Liver (tissue), 9 donors: Measurements from ENCODE around the gene INPP4A. TPM values are rescaled to one million over a fixed set of nuclear protein-coding genes. Genes with fewer than 3 reads are reported as not detected.

Experiments used
- DNase-seq: peaks from one replicate; pipeline ENCODE4 v3.0.0-alpha.2; 2017; ENCODE audit warnings: low spot score
- H3K27ac ChIP-seq, 2 donors: one replicate each; pipeline ENCODE4 v1.7.0; 2013; ENCODE audit warnings: inconsistent platforms in 2 of 2, low read length in 2 of 2, control low read depth in 1 of 2, low read depth in 1 of 2, mild to moderate bottlenecking in 1 of 2
- H3K27me3 ChIP-seq, 4 donors: one replicate each; pipeline versions ENCODE4 v1.6.1 to v1.7.0; 2013; ENCODE audit warnings: low read length in 3 of 4, inconsistent platforms in 1 of 4, mild to moderate bottlenecking in 1 of 4, moderate library complexity in 1 of 4; ENCODE audit not compliant: control insufficient read depth in 4 of 4, insufficient read depth in 4 of 4
- H3K36me3 ChIP-seq, 4 donors: one replicate each; pipeline versions ENCODE4 v1.6.1 to v1.7.0; 2013; ENCODE audit warnings: low read length in 3 of 4, mild to moderate bottlenecking in 3 of 4, low read depth in 1 of 4, moderate library complexity in 1 of 4; ENCODE audit not compliant: control insufficient read depth in 4 of 4, insufficient read depth in 3 of 4
- H3K4me1 ChIP-seq, 4 donors: one replicate each; pipeline versions ENCODE4 v1.6.1 to v1.7.0; 2013; ENCODE audit warnings: low read length in 3 of 4, mild to moderate bottlenecking in 3 of 4, moderate library complexity in 1 of 4; ENCODE audit not compliant: control insufficient read depth in 4 of 4, insufficient read depth in 4 of 4
- H3K4me3 ChIP-seq, 3 donors: one replicate each; pipeline versions ENCODE4 v1.6.1 to v1.7.0; 2013; ENCODE audit warnings: low read length in 3 of 3, control low read depth in 1 of 3, low read depth in 1 of 3, mild to moderate bottlenecking in 1 of 3
- H3K9ac ChIP-seq, 2 donors: one replicate each; pipeline ENCODE4 v1.7.0; 2013; ENCODE audit warnings: low read length in 2 of 2, mild to moderate bottlenecking in 2 of 2, moderate library complexity in 2 of 2, control low read depth in 1 of 2, low read depth in 1 of 2
- H3K9me3 ChIP-seq, 4 donors: one replicate each; pipeline versions ENCODE4 v1.6.1 to v1.7.0; 2013; ENCODE audit warnings: low read length in 3 of 4; ENCODE audit not compliant: control insufficient read depth in 4 of 4
- ATF3 ChIP-seq: IDR thresholded peaks from 2 replicates; pipeline ENCODE4 v1.6.1; 2016; ENCODE audit warnings: antibody characterized with exemption
- CTCF ChIP-seq: fragments of 150-350 bp; IDR thresholded peaks from 2 replicates; pipeline ENCODE4 v1.5.1; 2017; ENCODE audit warnings: improper control_type of control experiment, low read depth, low read length; ENCODE audit not compliant: missing input control
- EGR1 ChIP-seq, 2 donors: IDR thresholded peaks; 2 replicates each; pipeline ENCODE4 v1.6.1; 2016 to 2018; ENCODE audit warnings: antibody characterized with exemption in 2 of 2, low read depth in 2 of 2
- FOXA1 ChIP-seq: IDR thresholded peaks from 2 replicates; pipeline ENCODE4 v1.6.1; 2016; ENCODE audit warnings: antibody characterized with exemption
- FOXA2 ChIP-seq: IDR thresholded peaks from 2 replicates; pipeline ENCODE4 v1.6.1; 2016; ENCODE audit warnings: antibody characterized with exemption
- GABPA ChIP-seq, 2 donors: IDR thresholded peaks in 1 of 2; conservative IDR thresholded peaks in 1 of 2; 2 replicates each; pipeline ENCODE4 v1.6.1; 2016; ENCODE audit warnings: antibody characterized with exemption in 2 of 2, mild to moderate bottlenecking in 1 of 2, moderate library complexity in 1 of 2
- HNF4A ChIP-seq, 2 donors: conservative IDR thresholded peaks; 2 replicates each; pipeline ENCODE4 v1.6.1; 2016; ENCODE audit warnings: antibody characterized with exemption in 2 of 2, mild to moderate bottlenecking in 2 of 2
- HNF4G ChIP-seq: IDR thresholded peaks from 2 replicates; pipeline ENCODE4 v1.6.1; 2016; ENCODE audit warnings: antibody characterized with exemption
- JUND ChIP-seq, 2 donors: IDR thresholded peaks; 2 replicates each; pipeline ENCODE4 v1.6.1; 2016; ENCODE audit warnings: antibody characterized with exemption in 2 of 2
- MAX ChIP-seq: IDR thresholded peaks from 2 replicates; pipeline ENCODE4 v1.6.1; 2016; ENCODE audit warnings: antibody characterized with exemption
- NR2F2 ChIP-seq: IDR thresholded peaks from 2 replicates; pipeline ENCODE4 v1.6.1; 2016; ENCODE audit warnings: antibody characterized with exemption
- RAD21 ChIP-seq, 2 donors: IDR thresholded peaks; 2 replicates each; pipeline ENCODE4 v1.6.1; 2016; ENCODE audit warnings: antibody characterized with exemption in 2 of 2, mild to moderate bottlenecking in 2 of 2
- REST ChIP-seq: IDR thresholded peaks from 2 replicates; pipeline ENCODE4 v1.6.1; 2016; ENCODE audit warnings: antibody characterized with exemption, mild to moderate bottlenecking
- SP1 ChIP-seq: IDR thresholded peaks from 2 replicates; pipeline ENCODE4 v1.6.1; 2018; ENCODE audit warnings: antibody characterized with exemption, mild to moderate bottlenecking
- TAF1 ChIP-seq: conservative IDR thresholded peaks from 2 replicates; pipeline ENCODE4 v1.6.1; 2016; ENCODE audit warnings: antibody characterized with exemption, mild to moderate bottlenecking
- YY1 ChIP-seq: IDR thresholded peaks from 2 replicates; pipeline ENCODE4 v1.6.1; 2016; ENCODE audit warnings: antibody characterized with exemption, mild to moderate bottlenecking
- ZBTB33 ChIP-seq: IDR thresholded peaks from 2 replicates; pipeline ENCODE4 v1.6.1; 2016; ENCODE audit warnings: antibody characterized with exemption
- WGBS: extraction: QIAGEN DNeasy Blood & Tissue Kit; methylation state at CpG from one replicate; pipeline ENCODE4 v1.1.7; 2013; 5-methylcytosine and 5-hydroxymethylcytosine counted together
- polyA plus RNA-seq, 2 donors: library from polyadenylated mRNA; stranded (reverse) in 1 of 2; unstranded in 1 of 2; fragments of 200-250 nt in 1 of 2; fragments of >200 nt in 1 of 2; fragmentation: Nextera tagmentation in 1 of 2; extraction: Ambion mirVana in 1 of 2; gene quantifications; one replicate each; pipeline versions ENCODE4 v1.2.1 to v1.2.3, GENCODE V29; 2013 to 2015
- total RNA-seq, 2 donors: library from RNA; depleted of rRNA; stranded (reverse); fragments of >200 nt; gene quantifications; one replicate each; pipeline ENCODE4 v1.2.3, GENCODE V29; 2014
- donor health status: healthy.
- donor health status: healthy.
- donor health status: healthy.
- donor health status: healthy.
- donor health status: healthy.

Gene INPP4A
- total and polyA plus RNA-seq, 4 donors: 2.9 to 14.9 (median 7.2) TPM

GRCh38 chr2:98524168-98524567 is 79.5 kb downstream of the INPP4A start:
- no peaks in the 10 kb centered on the region for H3K9me3 ChIP-seq
- DNase-seq: no peak
- no peak for TF ChIP-seq HNF4A (conservative IDR thresholded peaks at IDR 0.05)
- no peak for TF ChIP-seq JUND (IDR thresholded peaks at IDR 0.05)
- no peak for TF ChIP-seq ZBTB33
- no peak for TF ChIP-seq FOXA1
- no peak for TF ChIP-seq GABPA (IDR thresholded peaks at IDR 0.05 in 1 of 2, conservative IDR thresholded peaks at IDR 0.05 in 1 of 2)
- no peak for TF ChIP-seq SP1
- no peak for TF ChIP-seq FOXA2
- no peak for TF ChIP-seq CTCF
- no peak for TF ChIP-seq YY1
- TF ChIP-seq HNF4G: no peak
- no peak for TF ChIP-seq TAF1
- no peak for TF ChIP-seq EGR1 (IDR thresholded peaks at IDR 0.05; ENCODE audit: low read depth in 2 of 2)
- TF ChIP-seq RAD21 (IDR thresholded peaks at IDR 0.05): no peak
- TF ChIP-seq ATF3: no peak
- H3K36me3 ChIP-seq: no peaks in the 10 kb centered on the region
- 90% methylated on average over 3 of the region's 3 CpGs for WGBS
- H3K4me1 ChIP-seq: no peaks in the 10 kb centered on the region
- no peak overlapping the region for H3K4me3 ChIP-seq
- no peak overlapping the region for H3K9ac ChIP-seq
- H3K27ac ChIP-seq: no peak overlapping the region
- no peaks in the 10 kb centered on the region for H3K27me3 ChIP-seq

GRCh38 chr2:98528349-98528748 is 83.7 kb downstream of the INPP4A start:
- H3K9me3 ChIP-seq: no peaks in the 10 kb centered on the region
- no peak overlapping the region for H3K9ac ChIP-seq
- no peak overlapping the region for H3K27ac ChIP-seq
- DNase-seq: no peak
- H3K4me3 ChIP-seq: no peak overlapping the region
- peaks cover 0 to 2% (median 0%) of the 10 kb centered on the region in 4 donors for H3K36me3 ChIP-seq
- H3K27me3 ChIP-seq: no peaks in the 10 kb centered on the region
- no peaks in the 10 kb centered on the region for H3K4me1 ChIP-seq
- TF ChIP-seq MAX (no peak), RAD21 (IDR thresholded peaks at IDR 0.05) (no peak), JUND (IDR thresholded peaks at IDR 0.05) (no peak), NR2F2 (no peak), ZBTB33 (no peak), FOXA2 (no peak), HNF4G (no peak), SP1 (no peak), CTCF (no peak), ATF3 (no peak), YY1 (no peak), REST (no peak), HNF4A (conservative IDR thresholded peaks at IDR 0.05) (no peak)
